ENCODE data around the gene FOXL3.

GRCh38 chr7:332020-332517 is 42.1 kb downstream of the FOXL3 start:
- no peak for TF ChIP-seq SETDB1 (IDR thresholded peaks at IDR 0.05; ENCODE audit: insufficient read length, low read length)
- TF ChIP-seq MYNN (tag by site-specific recombination; IDR thresholded peaks at IDR 0.05; ENCODE audit: borderline replicate concordance) = no peak
- TF ChIP-seq, protein P1, sequence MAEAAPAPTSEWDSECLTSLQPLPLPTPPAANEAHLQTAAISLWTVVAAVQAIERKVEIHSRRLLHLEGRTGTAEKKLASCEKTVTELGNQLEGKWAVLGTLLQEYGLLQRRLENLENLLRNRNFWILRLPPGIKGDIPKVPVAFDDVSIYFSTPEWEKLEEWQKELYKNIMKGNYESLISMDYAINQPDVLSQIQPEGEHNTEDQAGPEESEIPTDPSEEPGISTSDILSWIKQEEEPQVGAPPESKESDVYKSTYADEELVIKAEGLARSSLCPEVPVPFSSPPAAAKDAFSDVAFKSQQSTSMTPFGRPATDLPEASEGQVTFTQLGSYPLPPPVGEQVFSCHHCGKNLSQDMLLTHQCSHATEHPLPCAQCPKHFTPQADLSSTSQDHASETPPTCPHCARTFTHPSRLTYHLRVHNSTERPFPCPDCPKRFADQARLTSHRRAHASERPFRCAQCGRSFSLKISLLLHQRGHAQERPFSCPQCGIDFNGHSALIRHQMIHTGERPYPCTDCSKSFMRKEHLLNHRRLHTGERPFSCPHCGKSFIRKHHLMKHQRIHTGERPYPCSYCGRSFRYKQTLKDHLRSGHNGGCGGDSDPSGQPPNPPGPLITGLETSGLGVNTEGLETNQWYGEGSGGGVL (tag by site-specific recombination; IDR thresholded peaks at IDR 0.05) = no peak
- no peak for TF ChIP-seq CTCF (tag by site-specific recombination; IDR thresholded peaks at IDR 0.05)
- no peak for TF ChIP-seq PATZ1 (tag by site-specific recombination; IDR thresholded peaks at IDR 0.05)
- no peak for TF ChIP-seq ZNF677 (tag by site-specific recombination; IDR thresholded peaks at IDR 0.05)
- no peak for TF ChIP-seq ZNF623 (tag by site-specific recombination; IDR thresholded peaks at IDR 0.05)
- no peak for TF ChIP-seq ZSCAN16 (tag by site-specific recombination; IDR thresholded peaks at IDR 0.05)
- no peak for TF ChIP-seq KLF9 (tag by site-specific recombination; IDR thresholded peaks at IDR 0.05; ENCODE audit: low read depth)
